OCI-LY7 (cell line): ENCODE results near the gene AGXT2.

Experiments used
- CTCF ChIP-seq: fragments of 200-600 bp; sonication (generic); conservative IDR thresholded peaks from 2 replicates; pipeline ENCODE4 v1.5.1; 2014; ENCODE audit warnings: mild to moderate bottlenecking, antibody characterized with exemption, low read length, moderate library complexity, mixed read lengths
- EZH2phosphoT487 ChIP-seq: fragments of 200-600 bp; sonication (generic); IDR thresholded peaks from 2 replicates; pipeline ENCODE4 v1.6.1; 2018; ENCODE audit warnings: low read depth, borderline replicate concordance, mild to moderate bottlenecking, mixed run types, antibody characterized with exemption, low read length, moderate library complexity, mixed read lengths

GRCh38 chr5:35092703-35093102 is 45.0 kb upstream of the AGXT2 start:
- TF ChIP-seq CTCF (no peak), EZH2phosphoT487 (no peak)
